Activated naive CD8-positive, alpha-beta T cell treated with anti-CD3 and anti-CD28 coated beads, Interleukin-2, amount 50 U/mL, for 24 hours (primary cell): ENCODE data around the gene CTSV.
"Not testable (repeated sequence)": the region's sequence is repeated elsewhere in the genome, so short reads cannot be mapped to it uniquely, and the experiment has no call there.

Experiments
- ATAC-seq: fragments of 150-1000 bp; cut with Tn5 transposase; one replicate; pipeline ENCODE4 v1.10.0; 2021
- DNase-seq: peaks from one replicate; pipeline ENCODE4 v3.0.0; 2021
- H3K27ac Mint-ChIP-seq: one replicate; pipeline ENCODE4 v1.8.0; 2021; ENCODE audit warnings: mild to moderate bottlenecking, mixed read lengths
- H3K27me3 Mint-ChIP-seq: one replicate; pipeline ENCODE4 v1.8.0; 2021; ENCODE audit warnings: mixed read lengths
- H3K36me3 Mint-ChIP-seq: one replicate; pipeline ENCODE4 v1.8.0; 2021; ENCODE audit warnings: low read depth, mixed read lengths
- H3K4me1 Mint-ChIP-seq: one replicate; pipeline ENCODE4 v1.8.0; 2021; ENCODE audit warnings: mixed read lengths
- H3K4me3 Mint-ChIP-seq: one replicate; pipeline ENCODE4 v1.8.0; 2021; ENCODE audit warnings: mild to moderate bottlenecking, moderate library complexity, mixed read lengths
- H3K9me3 Mint-ChIP-seq: one replicate; pipeline ENCODE4 v1.8.0; 2021; ENCODE audit warnings: mixed read lengths

CTSV gene

DNA sequence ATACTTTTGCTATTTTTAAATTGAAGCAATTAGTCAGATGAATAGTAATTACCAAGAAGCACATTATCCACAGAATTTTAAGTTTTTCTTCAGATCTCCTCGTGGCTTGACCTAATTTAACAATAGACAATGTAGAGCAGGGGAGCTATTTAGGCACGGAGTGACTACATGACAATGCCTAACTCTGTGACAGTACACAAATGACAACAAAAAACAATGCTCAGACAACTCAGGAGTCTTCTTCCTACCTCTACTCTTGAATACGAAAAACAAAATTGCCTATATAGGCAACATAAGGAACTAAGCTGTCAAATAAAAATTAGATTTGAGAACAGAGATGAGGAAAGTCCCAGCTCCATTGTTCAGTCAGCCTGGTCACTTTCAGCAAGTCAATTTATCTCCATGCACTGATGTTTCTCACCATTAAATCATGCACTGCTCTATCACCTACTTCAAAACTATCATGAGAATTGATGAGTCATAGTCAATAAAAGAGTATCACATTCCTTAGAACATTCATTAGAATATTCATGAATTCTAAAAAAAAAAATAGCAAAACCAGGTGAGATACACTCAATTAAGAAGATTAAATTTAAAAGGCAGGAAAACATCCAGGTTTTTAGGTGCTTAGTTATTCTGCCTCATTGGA, 38.7 kb downstream of the CTSV start:
- peaks cover 49% of the 10 kb centered on the region for H3K4me1 Mint-ChIP-seq
- H3K27me3 Mint-ChIP-seq, H3K9me3 Mint-ChIP-seq, DNase-seq, H3K36me3 Mint-ChIP-seq, H3K4me3 Mint-ChIP-seq: not testable (repeated sequence)
- peak overlapping the region; percentile 47 for H3K27ac Mint-ChIP-seq
- ATAC-seq: peak; percentile 72

DNA sequence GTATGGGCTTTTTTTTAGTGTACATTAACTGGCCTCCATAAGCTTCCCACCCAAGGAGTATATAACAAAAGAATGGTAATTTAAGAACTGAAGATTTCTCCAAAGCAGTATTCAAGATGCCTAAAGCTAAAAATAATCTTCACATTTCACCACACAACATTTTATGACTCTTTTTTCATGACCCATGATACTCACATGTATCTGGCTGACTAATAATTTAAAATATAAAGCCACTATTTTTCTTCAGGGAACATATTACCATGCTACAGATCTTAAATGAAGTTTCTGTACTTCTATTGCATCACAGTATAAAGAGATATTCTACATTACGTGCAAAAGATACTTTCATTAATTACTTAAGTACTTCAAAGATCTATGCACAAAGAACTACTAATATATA, 39.2 kb downstream of the CTSV start:
- H3K27ac Mint-ChIP-seq, ATAC-seq, DNase-seq, H3K9me3 Mint-ChIP-seq, H3K4me3 Mint-ChIP-seq, H3K36me3 Mint-ChIP-seq, H3K27me3 Mint-ChIP-seq: not testable (repeated sequence)
- H3K4me1 Mint-ChIP-seq: peaks cover 49% of the 10 kb centered on the region

DNA sequence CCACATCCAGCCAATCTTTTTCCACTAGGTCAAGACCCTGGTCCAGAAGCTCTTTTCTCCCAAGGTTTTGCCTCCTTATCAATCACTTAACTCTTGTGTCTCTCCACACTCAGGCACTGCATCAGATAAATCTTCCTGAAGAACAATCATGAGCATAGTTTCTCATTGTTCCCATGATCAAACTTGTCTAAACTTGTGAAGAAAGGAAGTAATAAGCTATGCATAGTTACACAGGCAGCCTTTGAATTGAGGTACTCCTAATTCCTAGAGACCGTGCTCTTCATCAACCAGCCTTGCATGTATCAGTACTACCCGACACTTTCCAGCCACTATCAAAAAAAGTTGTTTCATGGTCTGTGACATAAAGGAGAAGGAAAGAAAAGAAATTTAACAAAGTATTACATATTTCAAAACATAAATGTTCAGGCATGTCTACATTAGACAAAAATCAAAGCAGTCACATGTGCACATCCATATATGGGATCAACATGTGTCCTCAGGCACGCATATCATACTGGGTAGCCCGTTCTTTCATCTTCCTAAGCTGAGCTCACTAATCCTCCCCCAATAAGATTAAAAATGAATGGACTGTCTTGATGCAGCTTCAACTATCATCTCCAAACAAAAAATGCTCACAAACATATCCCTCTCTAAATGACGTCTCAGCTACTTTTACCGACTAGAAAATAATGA, 41.8 kb downstream of the CTSV start:
- DNase-seq, H3K9me3 Mint-ChIP-seq, H3K27me3 Mint-ChIP-seq, H3K27ac Mint-ChIP-seq, ATAC-seq, H3K36me3 Mint-ChIP-seq, H3K4me3 Mint-ChIP-seq: not testable (repeated sequence)
- H3K4me1 Mint-ChIP-seq: peaks cover 43% of the 10 kb centered on the region

DNA sequence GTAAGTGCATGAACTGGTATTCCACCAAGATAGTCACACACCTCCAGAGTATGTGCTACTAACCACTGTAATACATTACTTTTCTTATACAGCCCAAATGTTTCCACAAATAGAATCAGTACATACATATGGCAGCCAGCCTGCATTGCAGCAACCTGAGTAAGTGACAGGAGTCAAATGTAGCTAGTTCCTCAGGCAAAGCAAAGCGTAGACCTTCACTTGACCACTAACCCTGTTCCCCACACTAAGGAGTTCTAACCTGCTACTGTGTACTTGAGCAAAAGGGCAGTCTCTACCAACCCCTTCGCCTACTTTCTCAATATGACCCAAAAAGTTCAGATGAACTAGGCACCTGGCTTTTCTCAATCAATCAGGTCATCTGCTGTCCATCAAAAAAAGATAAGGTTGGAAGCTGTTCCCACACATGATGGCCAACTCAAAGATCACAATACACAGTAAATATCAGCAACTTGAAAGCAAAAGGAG, 44.4 kb downstream of the CTSV start:
- H3K4me3 Mint-ChIP-seq, H3K36me3 Mint-ChIP-seq, ATAC-seq, DNase-seq, H3K9me3 Mint-ChIP-seq, H3K27me3 Mint-ChIP-seq, H3K27ac Mint-ChIP-seq: not testable (repeated sequence)
- peaks cover 35% of the 10 kb centered on the region for H3K4me1 Mint-ChIP-seq

DNA sequence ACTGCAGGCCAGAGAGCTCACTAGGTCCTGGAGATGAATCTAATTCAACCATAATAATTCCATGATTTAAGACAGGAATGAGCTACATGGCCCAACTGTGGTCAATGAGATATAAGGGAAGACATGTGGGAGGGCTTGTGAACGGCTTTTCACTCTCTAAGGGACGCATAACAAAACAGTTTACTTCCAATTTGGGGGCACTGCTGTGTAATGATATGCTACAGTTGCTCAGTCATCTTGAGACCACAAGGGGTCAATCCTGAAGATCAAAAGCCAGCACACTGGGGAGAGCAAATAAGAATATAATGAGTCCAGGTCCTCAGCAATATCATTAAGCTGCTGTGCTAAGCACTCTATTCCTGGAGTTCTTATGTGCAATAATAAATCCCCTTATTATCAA, 46.6 kb downstream of the CTSV start:
- not testable (repeated sequence) for H3K36me3 Mint-ChIP-seq, H3K9me3 Mint-ChIP-seq, H3K4me3 Mint-ChIP-seq

DNA sequence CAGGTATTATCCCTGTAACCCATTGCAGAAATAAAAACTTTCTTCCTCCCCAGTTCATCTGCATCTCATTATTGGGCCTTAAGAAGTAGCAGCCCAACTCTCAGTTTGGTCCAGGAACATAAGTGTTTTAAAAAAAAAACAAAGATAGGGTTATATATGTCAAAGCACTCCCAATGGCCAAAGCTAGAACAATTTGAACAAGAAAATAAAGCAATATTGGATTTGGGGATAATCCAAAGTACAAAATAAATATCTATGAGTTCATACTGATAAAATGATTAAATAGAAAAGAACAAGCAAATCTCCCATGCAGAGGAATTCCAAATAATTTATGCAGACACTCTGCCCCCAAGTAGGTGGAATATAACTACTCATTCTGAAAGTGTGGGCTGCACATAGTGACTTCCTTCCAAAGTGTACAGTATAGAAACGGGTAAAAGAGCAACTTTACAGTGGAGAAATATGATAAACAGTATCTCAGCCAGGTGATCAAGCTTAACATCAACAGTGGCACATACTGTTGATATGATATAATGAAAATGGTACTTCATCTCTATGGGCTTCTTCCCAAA, 49.1 kb downstream of the CTSV start:
- ATAC-seq: peak; percentile 76
- H3K4me3 Mint-ChIP-seq: not testable (repeated sequence)
- H3K27ac Mint-ChIP-seq: peak overlapping the region; percentile 5

More for the DNA sequence above, 46.6 kb downstream of the CTSV start:
- ATAC-seq: peak; percentile 65
- not testable (repeated sequence) for H3K27me3 Mint-ChIP-seq, H3K27ac Mint-ChIP-seq, DNase-seq
- H3K4me1 Mint-ChIP-seq: peaks cover 37% of the 10 kb centered on the region

DNA sequence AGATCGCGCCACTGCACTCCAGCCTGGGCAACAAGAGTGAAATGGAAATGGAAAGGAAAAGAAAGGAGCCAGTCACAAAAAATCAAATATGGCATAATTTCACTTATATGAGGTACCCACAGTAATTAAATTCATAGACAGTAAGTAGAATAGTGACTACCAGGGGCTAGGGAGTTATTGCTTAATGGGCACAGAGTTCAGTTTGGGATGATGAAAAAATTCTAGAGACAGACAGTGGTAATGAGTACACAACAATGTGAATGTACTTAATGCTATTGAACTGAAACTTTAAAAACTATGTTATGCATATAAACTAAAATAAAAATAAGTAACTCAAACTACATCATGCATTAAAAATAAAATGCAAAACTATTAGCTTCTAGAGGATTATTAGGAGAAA, 54.1 kb downstream of the CTSV start:
- not testable (repeated sequence) for H3K27me3 Mint-ChIP-seq, DNase-seq, ATAC-seq, H3K4me3 Mint-ChIP-seq, H3K27ac Mint-ChIP-seq, H3K9me3 Mint-ChIP-seq, H3K36me3 Mint-ChIP-seq
- H3K4me1 Mint-ChIP-seq: peaks cover 20% of the 10 kb centered on the region

More for the DNA sequence above, 49.1 kb downstream of the CTSV start:
- not testable (repeated sequence) for DNase-seq, H3K36me3 Mint-ChIP-seq, H3K9me3 Mint-ChIP-seq, H3K27me3 Mint-ChIP-seq
- H3K4me1 Mint-ChIP-seq: peaks cover 31% of the 10 kb centered on the region

DNA sequence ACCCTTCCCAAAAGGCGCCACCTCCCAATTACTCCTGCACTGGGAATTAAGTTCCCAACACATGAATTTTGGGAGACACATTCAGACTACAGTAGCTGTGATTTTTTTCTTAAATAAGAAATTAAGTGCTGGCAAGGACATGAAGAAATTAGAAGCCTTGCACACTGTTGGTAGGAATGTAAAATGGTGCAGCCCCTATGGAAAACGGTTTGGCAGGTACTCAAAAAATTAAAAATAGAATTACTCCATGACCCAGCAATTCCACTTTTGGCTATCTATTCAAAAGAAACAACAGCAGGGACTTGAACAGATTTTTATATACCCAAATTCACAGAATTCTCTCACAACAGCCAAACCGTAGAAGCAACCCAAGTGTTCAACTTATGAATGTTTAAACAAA, 54.8 kb downstream of the CTSV start:
- not testable (repeated sequence) for H3K4me3 Mint-ChIP-seq, DNase-seq, ATAC-seq, H3K9me3 Mint-ChIP-seq, H3K36me3 Mint-ChIP-seq, H3K27ac Mint-ChIP-seq, H3K27me3 Mint-ChIP-seq
- H3K4me1 Mint-ChIP-seq: peaks cover 16% of the 10 kb centered on the region

DNA sequence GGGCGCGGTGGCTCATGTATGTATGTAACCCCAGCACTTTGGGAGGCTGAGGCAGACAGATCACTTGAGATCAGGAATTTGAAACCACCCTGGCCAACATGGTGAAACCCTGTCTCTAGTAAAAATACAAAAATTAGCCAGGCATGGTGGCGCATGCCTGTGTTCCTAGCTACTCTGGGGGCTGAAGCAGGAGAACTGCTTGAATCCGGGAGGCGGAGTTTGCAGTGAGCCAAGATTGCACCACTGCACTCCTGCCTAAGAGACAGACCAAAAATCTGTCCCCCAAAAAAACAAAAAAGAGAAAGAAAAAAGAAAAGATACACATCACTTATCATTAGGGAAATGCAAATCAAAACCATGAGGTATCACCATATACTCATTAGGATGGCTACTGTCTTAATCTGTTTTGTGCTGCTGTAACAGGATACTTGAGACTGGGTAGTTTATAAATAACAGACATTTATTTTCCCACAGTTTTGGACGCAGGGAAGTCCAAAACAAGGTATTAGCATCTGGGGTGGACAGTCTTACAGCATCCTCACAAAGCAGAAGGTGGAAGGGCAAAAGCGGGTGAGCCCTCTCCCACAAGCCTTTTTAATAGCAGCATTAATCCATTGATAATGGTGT, 55.3 kb downstream of the CTSV start:
- not testable (repeated sequence) for H3K36me3 Mint-ChIP-seq, DNase-seq, H3K27ac Mint-ChIP-seq, H3K27me3 Mint-ChIP-seq, ATAC-seq, H3K4me3 Mint-ChIP-seq, H3K9me3 Mint-ChIP-seq
- peaks cover 16% of the 10 kb centered on the region for H3K4me1 Mint-ChIP-seq
